Measurements from ENCODE around the gene REM2. TPM values are rescaled to one million over a fixed set of nuclear protein-coding genes. Genes with fewer than 3 reads are reported as not detected.

REM2 gene
- total and polyA plus RNA-seq, 2 of the 4 experiments (the other 2 are of a cell fraction), result under 0.01 to 0.07 TPM

DNA sequence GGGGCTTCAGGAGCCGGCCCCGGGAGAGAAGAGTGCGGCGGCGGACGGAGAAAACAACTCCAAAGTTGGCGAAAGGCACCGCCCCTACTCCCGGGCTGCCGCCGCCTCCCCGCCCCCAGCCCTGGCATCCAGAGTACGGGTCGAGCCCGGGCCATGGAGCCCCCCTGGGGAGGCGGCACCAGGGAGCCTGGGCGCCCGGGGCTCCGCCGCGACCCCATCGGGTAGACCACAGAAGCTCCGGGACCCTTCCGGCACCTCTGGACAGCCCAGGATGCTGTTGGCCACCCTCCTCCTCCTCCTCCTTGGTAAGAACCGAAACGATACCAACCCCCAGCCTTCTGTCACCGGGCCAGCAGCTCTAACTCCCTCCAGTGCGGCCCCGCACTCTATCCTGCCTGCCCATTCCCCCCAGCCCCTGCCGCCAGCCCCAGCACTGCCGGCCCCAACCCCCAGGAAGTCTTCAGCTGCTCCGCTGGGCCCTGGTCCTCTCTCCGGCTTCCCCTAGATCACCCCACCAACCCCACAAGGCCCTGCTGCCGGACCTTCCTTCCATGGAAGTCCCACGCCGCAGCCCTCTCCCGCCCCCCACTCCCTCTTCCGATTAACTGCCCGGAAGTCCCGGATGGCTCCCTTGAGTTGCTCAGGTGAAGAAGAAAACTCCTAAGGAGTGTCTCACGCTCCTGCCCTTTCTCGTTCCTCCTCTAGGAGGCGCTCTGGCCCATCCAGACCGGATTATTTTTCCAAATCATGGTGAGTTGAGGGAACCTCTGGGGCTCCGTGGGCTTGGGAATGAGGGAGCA, 10.8 kb upstream of the REM2 start:
- H2AFZ ChIP-seq (replicated peaks; ENCODE audit: low read length, poor library complexity), result peak overlapping the region; percentile 92
- intact Hi-C loops (cut with micrococcal nuclease) (loop anchor here (1.0 to 5.0 kb wide), 4 partner anchors 15 to 110 kb away; partner anchors contain the start of gene AJUBA), in situ Hi-C loops (cut with MboI; ENCODE audit: low sequenced_read_pairs) (loop anchor here (25.0 kb wide), 1 partner anchor 485 kb away; no protein-coding TSS in a partner anchor), dilution Hi-C loops (cut with HindIII; ENCODE audit: low sequenced_read_pairs, unreplicated experiment) (no loop called here)
- peaks cover 20 to 32% of the 10 kb centered on the region in 2 experiments; a peak in 3 of 4 replicates for H3K79me1 ChIP-seq (ENCODE audit: low read depth in 1 of 2, low read length in 2 of 2)
- peaks cover 30% of the 10 kb centered on the region for H3K36me3 ChIP-seq (ENCODE audit: control insufficient read depth, insufficient read depth, low read length)
- H2BK120ac ChIP-seq (ENCODE audit: low read depth, low read length), result peak overlapping the region; percentile 33; the same call in 1 of the 2 replicates
- H4K91ac ChIP-seq (ENCODE audit: insufficient read depth, low read depth, low read length), result peak overlapping the region; percentile 66
- H3K4me1 ChIP-seq (ENCODE audit: control insufficient read depth, insufficient read depth, low read length), result peaks cover 3% of the 10 kb centered on the region; the same call in 1 of the 2 replicates
- WGBS, 2 experiments (ENCODE audit: extremely low coverage in 2 of 2, insufficient read length in 1 of 2), result 0% methylated on average over 23 of the region's 45 CpGs; no CpG with 5 or more reads in 1 of the 2 experiments
- H3K27me3 ChIP-seq (ENCODE audit: control insufficient read depth, insufficient read depth, low read length), result no peaks in the 10 kb centered on the region
- peak overlapping the region; percentile 64 for H3K23ac ChIP-seq (ENCODE audit: low read depth, low read length)
- peak; percentile 63 for ATAC-seq (ENCODE audit: low read depth)
- peak overlapping the region; percentile 92 for H3K9ac ChIP-seq (ENCODE audit: low read depth, low read length)
- ChIA-PET CTCF (interaction anchor here (0.6 to 1.9 kb wide), 14 partner anchors 9 to 322 kb away, joined by 3 to 10 read pairs (median 4); partner anchors contain the start of gene REM2), POLR2A (ENCODE audit: unreplicated experiment) (interaction anchor here (0.7 kb wide), 1 partner anchor 671 kb away, joined by 3 read pairs; no protein-coding TSS in a partner anchor)
- H2BK5ac ChIP-seq (ENCODE audit: low read depth, low read length, poor library complexity, severe bottlenecking), result peak overlapping the region; percentile 84
- peak overlapping the region; percentile 75 for H3K4ac ChIP-seq (ENCODE audit: low read depth, low read length)
- peak overlapping the region; percentile 19 for H3K18ac ChIP-seq (ENCODE audit: low read depth, low read length)
- H2BK15ac ChIP-seq (ENCODE audit: low read depth, low read length), result no peak overlapping the region
- peak overlapping the region in 1 of 2 experiments; percentile 65; a peak in 2 of 4 replicates for H4K8ac ChIP-seq (ENCODE audit: low read depth in 2 of 2, low read length in 2 of 2)
- H2AK9ac ChIP-seq (replicated peaks; ENCODE audit: low read depth, low read length, poor library complexity), result peak overlapping the region; percentile 97
- peak; percentile 81 for DNase-seq
- peak overlapping the region; percentile 84 for H3K27ac ChIP-seq (ENCODE audit: insufficient read depth, low read length)
- H4K5ac ChIP-seq (ENCODE audit: low read depth, low read length), result peak overlapping the region; percentile 33
- no peaks in the 10 kb centered on the region for H3K9me3 ChIP-seq (ENCODE audit: control insufficient read depth, insufficient read depth, low read length)
- H3K56ac ChIP-seq (ENCODE audit: extremely low read depth, insufficient read depth, low read length), result peak overlapping the region; percentile 84
- H3K14ac ChIP-seq (replicated peaks; ENCODE audit: low read depth, low read length), result peak overlapping the region; percentile 87
- H4K20me1 ChIP-seq (ENCODE audit: insufficient read depth, low read length), result peaks cover 9% of the 10 kb centered on the region
- 0 out of 2 replicates have a peak, but pooled peaks cover 3% of the 10 kb centered on the region for H3K9me1 ChIP-seq (ENCODE audit: insufficient read depth, low read length)
- BruUV-seq (replicated peaks), result no TSS peak
- no peak overlapping the region for H2BK20ac ChIP-seq (ENCODE audit: low read depth, low read length)
- H3K4me3 ChIP-seq (ENCODE audit: insufficient read depth, low read depth, low read length), result peak overlapping the region; percentile 79
- peak overlapping the region; percentile 90 for H3K4me2 ChIP-seq (ENCODE audit: low read depth, low read length)
- H2AK5ac ChIP-seq (ENCODE audit: low read depth, low read length), result peak overlapping the region; percentile 41
- TF ChIP-seq, protein P1, sequence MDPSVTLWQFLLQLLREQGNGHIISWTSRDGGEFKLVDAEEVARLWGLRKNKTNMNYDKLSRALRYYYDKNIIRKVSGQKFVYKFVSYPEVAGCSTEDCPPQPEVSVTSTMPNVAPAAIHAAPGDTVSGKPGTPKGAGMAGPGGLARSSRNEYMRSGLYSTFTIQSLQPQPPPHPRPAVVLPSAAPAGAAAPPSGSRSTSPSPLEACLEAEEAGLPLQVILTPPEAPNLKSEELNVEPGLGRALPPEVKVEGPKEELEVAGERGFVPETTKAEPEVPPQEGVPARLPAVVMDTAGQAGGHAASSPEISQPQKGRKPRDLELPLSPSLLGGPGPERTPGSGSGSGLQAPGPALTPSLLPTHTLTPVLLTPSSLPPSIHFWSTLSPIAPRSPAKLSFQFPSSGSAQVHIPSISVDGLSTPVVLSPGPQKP (IDR thresholded peaks at IDR 0.05; ENCODE audit: borderline replicate concordance, low read depth, low read length), result no peak
- TF ChIP-seq NFE2L2 (IDR thresholded peaks at IDR 0.05; ENCODE audit: low read depth, low read length) (peak; percentile 55; the same call in 1 of the 2 replicates), SMC3 (IDR thresholded peaks at IDR 0.05; ENCODE audit: low read depth, low read length) (peak; percentile 48), BHLHE40 (IDR thresholded peaks at IDR 0.05; ENCODE audit: low read depth, low read length) (no peak), CEBPB (IDR thresholded peaks at IDR 0.05; ENCODE audit: low read depth, low read length) (no peak), POLR2A (IDR thresholded peaks at IDR 0.05; ENCODE audit: low read depth, low read length) (no peak), CHD1 (IDR thresholded peaks at IDR 0.05; ENCODE audit: low read depth, low read length) (no peak), RCOR1 (IDR thresholded peaks at IDR 0.05; ENCODE audit: insufficient replicate concordance, low read length) (no peak), MAFK (IDR thresholded peaks at IDR 0.05; ENCODE audit: low read depth, low read length) (no peak), RAD21 (IDR thresholded peaks at IDR 0.05; ENCODE audit: low read length) (peak; percentile 72), FOS (IDR thresholded peaks at IDR 0.05; ENCODE audit: low read depth, low read length) (no peak), MXI1 (IDR thresholded peaks at IDR 0.05; ENCODE audit: borderline replicate concordance, low read depth, low read length) (peak; percentile 27; the same call in 1 of the 2 replicates), RFX5 (IDR thresholded peaks at IDR 0.05; ENCODE audit: low read depth, low read length) (no peak), MAZ (IDR thresholded peaks at IDR 0.05; ENCODE audit: borderline replicate concordance, low read depth, low read length) (peak; percentile 19; the same call in 1 of the 2 replicates)
- TF ChIP-seq, protein P2, sequence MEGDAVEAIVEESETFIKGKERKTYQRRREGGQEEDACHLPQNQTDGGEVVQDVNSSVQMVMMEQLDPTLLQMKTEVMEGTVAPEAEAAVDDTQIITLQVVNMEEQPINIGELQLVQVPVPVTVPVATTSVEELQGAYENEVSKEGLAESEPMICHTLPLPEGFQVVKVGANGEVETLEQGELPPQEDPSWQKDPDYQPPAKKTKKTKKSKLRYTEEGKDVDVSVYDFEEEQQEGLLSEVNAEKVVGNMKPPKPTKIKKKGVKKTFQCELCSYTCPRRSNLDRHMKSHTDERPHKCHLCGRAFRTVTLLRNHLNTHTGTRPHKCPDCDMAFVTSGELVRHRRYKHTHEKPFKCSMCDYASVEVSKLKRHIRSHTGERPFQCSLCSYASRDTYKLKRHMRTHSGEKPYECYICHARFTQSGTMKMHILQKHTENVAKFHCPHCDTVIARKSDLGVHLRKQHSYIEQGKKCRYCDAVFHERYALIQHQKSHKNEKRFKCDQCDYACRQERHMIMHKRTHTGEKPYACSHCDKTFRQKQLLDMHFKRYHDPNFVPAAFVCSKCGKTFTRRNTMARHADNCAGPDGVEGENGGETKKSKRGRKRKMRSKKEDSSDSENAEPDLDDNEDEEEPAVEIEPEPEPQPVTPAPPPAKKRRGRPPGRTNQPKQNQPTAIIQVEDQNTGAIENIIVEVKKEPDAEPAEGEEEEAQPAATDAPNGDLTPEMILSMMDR (conservative IDR thresholded peaks at IDR 0.05; ENCODE audit: low read depth, low read length), result peak; percentile 91
